ENCODE data around the gene MAPK8. TPM values are rescaled to one million over a fixed set of nuclear protein-coding genes. Genes with fewer than 3 reads are reported as not detected.

The MAPK8 gene
- total RNA-seq, 2 experiments from 2014 or later: 29.1 to 40.5 TPM

GRCh38 chr10:48423884-48424283 lies 117.4 kb downstream of the MAPK8 start:
- POLR2A ChIA-PET: no interaction called here

GRCh38 chr10:48428896-48429295 lies 122.4 kb downstream of the MAPK8 start:
- H3K27ac ChIP-seq (ENCODE audit: low read depth, low read length, poor library complexity, severe bottlenecking): no peak overlapping the region
- H3K79me2 ChIP-seq (ENCODE audit: insufficient read depth, low read depth, low read length): no peaks in the 10 kb centered on the region
- TF ChIP-seq EZH2phosphoT487 (IDR thresholded peaks at IDR 0.05; ENCODE audit: borderline replicate concordance, low read depth, low read length) (no peak), CTCF (conservative IDR thresholded peaks at IDR 0.05; ENCODE audit: low read length) (no peak)
- no peak overlapping the region for H3K4me2 ChIP-seq (ENCODE audit: low read length)
- intact Hi-C loops (cut with micrococcal nuclease; ENCODE audit: unreplicated experiment): no loop called here
- no peaks in the 10 kb centered on the region for H3K36me3 ChIP-seq (ENCODE audit: insufficient read depth, low read length)
- no peaks in the 10 kb centered on the region for H3K9me2 ChIP-seq (ENCODE audit: insufficient read depth, low read length)
- no peak for DNase-seq (ENCODE audit: low spot score)
- ChIA-PET POLR2A (no interaction called here), CTCF (ENCODE audit: unreplicated experiment) (interaction anchor here (0.6 kb wide), 1 partner anchor 14 kb away, joined by 3 read pairs; no protein-coding TSS in a partner anchor)
- H2AFZ ChIP-seq (ENCODE audit: low read length): no peak overlapping the region
- no TSS peak for BruUV-seq (replicated peaks)
- H3K4me1 ChIP-seq (ENCODE audit: insufficient read depth, low read length, poor library complexity, severe bottlenecking): no peaks in the 10 kb centered on the region
- no peaks in the 10 kb centered on the region for H3K9me3 ChIP-seq (ENCODE audit: low read length)
- H4K20me1 ChIP-seq (ENCODE audit: insufficient read depth, low read length): no peaks in the 10 kb centered on the region
- no peak overlapping the region for H3K4me3 ChIP-seq (ENCODE audit: low read depth, low read length, poor library complexity, severe bottlenecking)

More at GRCh38 chr10:48423884-48424283, 117.4 kb downstream of the MAPK8 start:
- intact Hi-C loops (cut with micrococcal nuclease; ENCODE audit: unreplicated experiment): no loop called here
- no TSS peak for BruUV-seq (replicated peaks)
- TF ChIP-seq EZH2phosphoT487 (IDR thresholded peaks at IDR 0.05; ENCODE audit: borderline replicate concordance, low read depth, low read length) (no peak), CTCF (conservative IDR thresholded peaks at IDR 0.05; ENCODE audit: low read length) (no peak)
- no peak overlapping the region for H3K4me3 ChIP-seq (ENCODE audit: low read depth, low read length, poor library complexity, severe bottlenecking)
- H3K9me3 ChIP-seq (ENCODE audit: low read length): no peaks in the 10 kb centered on the region
- H3K4me1 ChIP-seq (ENCODE audit: insufficient read depth, low read length, poor library complexity, severe bottlenecking): no peaks in the 10 kb centered on the region
- H3K4me2 ChIP-seq (ENCODE audit: low read length): no peak overlapping the region
- CTCF ChIA-PET (ENCODE audit: unreplicated experiment): no interaction called here
- H3K36me3 ChIP-seq (ENCODE audit: insufficient read depth, low read length): no peaks in the 10 kb centered on the region
- DNase-seq (ENCODE audit: low spot score): no peak
- H4K20me1 ChIP-seq (ENCODE audit: insufficient read depth, low read length): no peaks in the 10 kb centered on the region
- no peaks in the 10 kb centered on the region for H3K79me2 ChIP-seq (ENCODE audit: insufficient read depth, low read depth, low read length)
- no peak overlapping the region for H2AFZ ChIP-seq (ENCODE audit: low read length)
- H3K27ac ChIP-seq (ENCODE audit: low read depth, low read length, poor library complexity, severe bottlenecking): no peak overlapping the region
- no peaks in the 10 kb centered on the region for H3K9me2 ChIP-seq (ENCODE audit: insufficient read depth, low read length)

GRCh38 chr10:48429309-48429708 lies 122.8 kb downstream of the MAPK8 start:
- Histone ChIP-seq H3K9me3 (ENCODE audit: low read length) (no peaks in the 10 kb centered on the region), H3K36me3 (ENCODE audit: insufficient read depth, low read length) (no peaks in the 10 kb centered on the region), H3K4me2 (ENCODE audit: low read length) (no peak overlapping the region), H3K27ac (ENCODE audit: low read depth, low read length, poor library complexity, severe bottlenecking) (no peak overlapping the region), H3K4me1 (ENCODE audit: insufficient read depth, low read length, poor library complexity, severe bottlenecking) (no peaks in the 10 kb centered on the region), H3K79me2 (ENCODE audit: insufficient read depth, low read depth, low read length) (no peaks in the 10 kb centered on the region), H3K9me2 (ENCODE audit: insufficient read depth, low read length) (no peaks in the 10 kb centered on the region), H2AFZ (ENCODE audit: low read length) (no peak overlapping the region), H3K4me3 (ENCODE audit: low read depth, low read length, poor library complexity, severe bottlenecking) (no peak overlapping the region), H4K20me1 (ENCODE audit: insufficient read depth, low read length) (no peaks in the 10 kb centered on the region)
- POLR2A ChIA-PET: no interaction called here
- TF ChIP-seq EZH2phosphoT487 (IDR thresholded peaks at IDR 0.05; ENCODE audit: borderline replicate concordance, low read depth, low read length) (no peak), CTCF (conservative IDR thresholded peaks at IDR 0.05; ENCODE audit: low read length) (no peak)
- CTCF ChIA-PET (ENCODE audit: unreplicated experiment): no interaction called here
- no TSS peak for BruUV-seq (replicated peaks)
- no peak for DNase-seq (ENCODE audit: low spot score)
- intact Hi-C loops (cut with micrococcal nuclease; ENCODE audit: unreplicated experiment): no loop called here

All from OCI-LY7 (cell line).